CD14-positive monocyte (primary cell): Measurements from ENCODE around the gene ASCC2. TPM values are rescaled to one million over a fixed set of nuclear protein-coding genes. Genes with fewer than 3 reads are reported as not detected.
"Not testable (repeated sequence)": the region's sequence is repeated elsewhere in the genome, so short reads cannot be mapped to it uniquely, and the experiment has no call there.

Experiments used
- DNase-seq, 3 donors: peaks; one replicate each; pipeline ENCODE4 v3.0.0-alpha.2; 2011 to 2022
- H2AFZ ChIP-seq: 2 replicates; pipeline ENCODE4 v1.6.0; 2012; ENCODE audit warnings: mild to moderate bottlenecking, low read depth, low read length, inconsistent platforms; ENCODE audit not compliant: insufficient read depth, poor library complexity, severe bottlenecking
- H3K27ac ChIP-seq, 2 donors: 1 replicate in 1 of 2; 2 replicates in 1 of 2; pipeline ENCODE4 v1.5.1; 2012 to 2013; ENCODE audit warnings: low read length in 2 of 2, control low read depth in 1 of 2, inconsistent platforms in 1 of 2, low read depth in 1 of 2, mild to moderate bottlenecking in 1 of 2
- H3K27me3 ChIP-seq, 2 donors: one replicate each; pipeline versions ENCODE4 v1.6.0 to v1.6.1; 2011 to 2013; ENCODE audit warnings: low read length in 2 of 2; ENCODE audit not compliant: control insufficient read depth in 2 of 2, insufficient read depth in 2 of 2
- H3K36me3 ChIP-seq, 2 donors: replicated peaks in 1 of 2; 1 replicate in 1 of 2; 2 replicates in 1 of 2; pipeline versions ENCODE4 v1.5.1 to v1.6.1; 2012 to 2013; ENCODE audit warnings: low read length in 2 of 2, control low read depth in 1 of 2, inconsistent platforms in 1 of 2, mild to moderate bottlenecking in 1 of 2; ENCODE audit not compliant: insufficient read depth in 2 of 2, control insufficient read depth in 1 of 2
- H3K4me1 ChIP-seq, 2 donors: 1 replicate in 1 of 2; 2 replicates in 1 of 2; pipeline versions ENCODE4 v1.5.1 to v1.6.1; 2012 to 2013; ENCODE audit warnings: low read length in 2 of 2, control low read depth in 1 of 2, inconsistent platforms in 1 of 2, mild to moderate bottlenecking in 1 of 2, moderate library complexity in 1 of 2; ENCODE audit not compliant: insufficient read depth in 2 of 2, control insufficient read depth in 1 of 2
- H3K4me2 ChIP-seq: replicated peaks from 2 replicates; pipeline ENCODE3; 2012; ENCODE audit warnings: low read length, moderate library complexity, mild to moderate bottlenecking; ENCODE audit not compliant: poor library complexity, severe bottlenecking; ENCODE audit errors: extremely low read depth
- H3K4me3 ChIP-seq, 3 experiments: fragments of 200-600 bp in 1 of 3; sonication (generic) in 1 of 3; replicated peaks in 1 of 3; 1 replicate in 2 of 3; 2 replicates in 1 of 3; pipeline ENCODE4 v1.5.1; 2011 to 2013; ENCODE audit warnings: low read length in 3 of 3, mild to moderate bottlenecking in 3 of 3, control low read depth in 2 of 3, low read depth in 2 of 3, inconsistent platforms in 1 of 3, moderate library complexity in 1 of 3
- H3K79me2 ChIP-seq: 2 replicates; pipeline ENCODE4 v1.6.0; 2012; ENCODE audit warnings: mild to moderate bottlenecking, control low read depth, inconsistent platforms, low read length, moderate library complexity; ENCODE audit not compliant: insufficient read depth
- H3K9ac ChIP-seq: 2 replicates; pipeline ENCODE4 v1.6.0; 2017; ENCODE audit warnings: low read length, mild to moderate bottlenecking; ENCODE audit not compliant: insufficient read depth, poor library complexity, severe bottlenecking
- H3K9me3 ChIP-seq, 2 donors: replicated peaks in 1 of 2; 1 replicate in 1 of 2; 2 replicates in 1 of 2; pipeline versions ENCODE4 v1.5.1 to v1.6.1; 2012 to 2013; ENCODE audit warnings: low read length in 2 of 2, control low read depth in 1 of 2; ENCODE audit not compliant: control insufficient read depth in 1 of 2, insufficient read depth in 1 of 2
- H4K20me1 ChIP-seq: 2 replicates; pipeline ENCODE4 v1.6.0; 2012; ENCODE audit warnings: mild to moderate bottlenecking, low read length, control low read depth, moderate library complexity; ENCODE audit not compliant: insufficient read depth
- H3K27ac Mint-ChIP-seq, 7 donors: one replicate each; pipeline ENCODE4 v1.8.0; 2020; ENCODE audit warnings: mild to moderate bottlenecking in 7 of 7, mixed read lengths in 7 of 7, moderate library complexity in 6 of 7, inconsistent platforms in 2 of 7
- H3K27me3 Mint-ChIP-seq, 3 donors: one replicate each; pipeline ENCODE4 v1.8.0; 2021 to 2022; ENCODE audit warnings: low read depth in 3 of 3, mild to moderate bottlenecking in 3 of 3, mixed read lengths in 3 of 3, moderate library complexity in 3 of 3, inconsistent platforms in 1 of 3
- H3K36me3 Mint-ChIP-seq, 2 donors: one replicate each; pipeline ENCODE4 v1.8.0; 2020; ENCODE audit warnings: mixed read lengths in 2 of 2, inconsistent platforms in 1 of 2, mild to moderate bottlenecking in 1 of 2
- H3K4me1 Mint-ChIP-seq: one replicate; pipeline ENCODE4 v1.8.0; 2020; ENCODE audit warnings: mild to moderate bottlenecking, mixed read lengths
- H3K4me3 Mint-ChIP-seq, 2 donors: one replicate each; pipeline ENCODE4 v1.8.0; 2020; ENCODE audit warnings: mild to moderate bottlenecking in 2 of 2, mixed read lengths in 2 of 2, moderate library complexity in 1 of 2
- H3K9me3 Mint-ChIP-seq, 7 donors: one replicate each; pipeline ENCODE4 v1.8.0; 2020 to 2022; ENCODE audit warnings: mixed read lengths in 7 of 7, mild to moderate bottlenecking in 6 of 7, moderate library complexity in 6 of 7, inconsistent platforms in 2 of 7
- CTCF ChIP-seq: fragments of 200-600 bp; IDR thresholded peaks from one replicate; pipeline ENCODE4 v1.8.0; 2022; ENCODE audit warnings: antibody characterized with exemption, mild to moderate bottlenecking
- WGBS: methylation state at CpG from one replicate; pipeline ENCODE4 v1.1.5; 2013; ENCODE audit warnings: missing lambda C conversion rate; ENCODE audit not compliant: insufficient coverage; 5-methylcytosine and 5-hydroxymethylcytosine counted together
- intact Hi-C, 2 donors: fragments of 100-400 bp; cut with micrococcal nuclease; formaldehyde crosslinking; loops; one replicate each; pipeline versions ENCODE4 v1.15.0 to v1.15.1; 2023
- polyA plus RNA-seq, 3 donors: library from polyadenylated mRNA; depleted of rRNA in 1 of 3; unstranded in 2 of 3; stranded (reverse) in 1 of 3; fragments of 300-500 nt in 2 of 3; fragments of >200 nt in 1 of 3; fragmentation: Illumina TruSeq in 2 of 3; gene quantifications; 1 replicate in 2 of 3; 2 replicates in 1 of 3; pipeline ENCODE4 v1.2.3, GENCODE V29; 2012 to 2021

Gene ASCC2
- polyA plus RNA-seq, 3 donors, result 23.8 to 77.2 (median 39.6) TPM

- Histone ChIP-seq H3K4me2 (peak overlapping the region; percentile 77), H4K20me1 (peaks cover 7% of the 10 kb centered on the region), H3K27ac (peak overlapping the region; percentile 83 to 92), H3K79me2 (peaks cover 40% of the 10 kb centered on the region), H3K36me3 (peaks cover 5 to 15% of the 10 kb centered on the region in 2 donors), H3K9ac (no peak overlapping the region), H3K9me3 (no peaks in the 10 kb centered on the region), H3K4me3 (peak overlapping the region in 1 of 3 experiments; percentile 84), H3K4me1 (peaks cover 20 to 22% of the 10 kb centered on the region in 2 donors), H3K27me3 (no peaks in the 10 kb centered on the region), H2AFZ (peak overlapping the region; percentile 85)
- TF ChIP-seq CTCF, result no peak
- no peak overlapping the region for H3K4me3 Mint-ChIP-seq
- intact Hi-C loops, result loop anchor here in 1 of 2 donors (10.0 kb wide), 1 partner anchor 46 kb away; the partner anchor contains the start of gene MTMR3
- WGBS, result no CpG with 5 or more reads among the region's 1 CpG
- DNase-seq, result peak in 2 of 3 donors; percentile 29 to 58
- H3K9me3 Mint-ChIP-seq, result peaks cover 0 to 1% (median 0%) of the 10 kb centered on the region in 7 donors
- peaks cover 10 to 15% of the 10 kb centered on the region in 2 donors for H3K36me3 Mint-ChIP-seq
- peaks cover 33% of the 10 kb centered on the region for H3K4me1 Mint-ChIP-seq
- H3K27ac Mint-ChIP-seq, result peak overlapping the region; percentile 95 to 98 (median 98)
- H3K27me3 Mint-ChIP-seq, result peaks cover 0 to 3% (median 0%) of the 10 kb centered on the region in 3 donors
These were observed 965 bp upstream of the ASCC2 start for GRCh38 chr22:29839039-29839438.

- 0% methylated on average over 3 of the region's 5 CpGs for WGBS
- Mint-ChIP-seq H3K27ac (peak overlapping the region; percentile 95 to 98 (median 98)), H3K4me3 (peak overlapping the region; percentile 81 to 90), H3K4me1 (peaks cover 33% of the 10 kb centered on the region), H3K27me3 (peaks cover 0 to 3% (median 0%) of the 10 kb centered on the region in 3 donors), H3K9me3 (peaks cover 0 to 1% (median 0%) of the 10 kb centered on the region in 7 donors), H3K36me3 (peaks cover 13 to 20% of the 10 kb centered on the region in 2 donors)
- Histone ChIP-seq H3K4me2 (peak overlapping the region; percentile 77), H4K20me1 (peaks cover 10% of the 10 kb centered on the region), H3K27ac (peak overlapping the region; percentile 83 to 92), H3K4me3 (peak overlapping the region; percentile 84 to 96 (median 94)), H3K79me2 (peaks cover 43% of the 10 kb centered on the region), H2AFZ (peak overlapping the region; percentile 85), H3K4me1 (peaks cover 20 to 22% of the 10 kb centered on the region in 2 donors), H3K9ac (peak overlapping the region; percentile 89), H3K9me3 (no peaks in the 10 kb centered on the region), H3K36me3 (peaks cover 8 to 20% of the 10 kb centered on the region in 2 donors), H3K27me3 (no peaks in the 10 kb centered on the region)
- no peak for TF ChIP-seq CTCF
- intact Hi-C loops, result loop anchor here (1.0 to 10.0 kb wide), 2 partner anchors 45 to 46 kb away; partner anchors contain the start of gene MTMR3 (in 2 of the 2)
- no peak for DNase-seq
These were observed 504 bp upstream of the ASCC2 start for GRCh38 chr22:29838599-29838956.

GRCh38 chr22:29836791-29837370 lies 1.2 kb downstream of the ASCC2 start:
- H3K36me3 ChIP-seq, result peaks cover 13 to 37% of the 10 kb centered on the region in 2 donors
- Mint-ChIP-seq H3K4me1 (peaks cover 36% of the 10 kb centered on the region), H3K4me3 (peak overlapping the region in 1 of 2 donors; percentile 90), H3K36me3 (peaks cover 26 to 37% of the 10 kb centered on the region in 2 donors), H3K27ac (peak overlapping the region in 5 of 7 donors; percentile 31 to 97 (median 95))
- peak overlapping the region; percentile 77 for H3K4me2 ChIP-seq
- not testable (repeated sequence) for H3K9me3 ChIP-seq, DNase-seq, H3K9me3 Mint-ChIP-seq, H3K27me3 ChIP-seq, H2AFZ ChIP-seq, H3K9ac ChIP-seq, H3K27me3 Mint-ChIP-seq
- peak overlapping the region in 1 of 3 experiments; percentile 84 for H3K4me3 ChIP-seq
- 94% methylated on average over 18 of the region's 18 CpGs for WGBS
- H3K27ac ChIP-seq, result peak overlapping the region in 1 of 2 donors; percentile 92
- peaks cover 20 to 23% of the 10 kb centered on the region in 2 donors for H3K4me1 ChIP-seq
- peaks cover 47% of the 10 kb centered on the region for H3K79me2 ChIP-seq
- peaks cover 10% of the 10 kb centered on the region for H4K20me1 ChIP-seq
- intact Hi-C loops, result loop anchor here in 1 of 2 donors (10.0 kb wide), 1 partner anchor 48 kb away; the partner anchor contains the start of gene MTMR3
